ENCODE data around the gene DVL2. TPM values are rescaled to one million over a fixed set of nuclear protein-coding genes. Genes with fewer than 3 reads are reported as not detected.

The DVL2 gene
- total and polyA plus RNA-seq, 4 donors = 3.4 to 24.5 (median 11.3) TPM

DNA sequence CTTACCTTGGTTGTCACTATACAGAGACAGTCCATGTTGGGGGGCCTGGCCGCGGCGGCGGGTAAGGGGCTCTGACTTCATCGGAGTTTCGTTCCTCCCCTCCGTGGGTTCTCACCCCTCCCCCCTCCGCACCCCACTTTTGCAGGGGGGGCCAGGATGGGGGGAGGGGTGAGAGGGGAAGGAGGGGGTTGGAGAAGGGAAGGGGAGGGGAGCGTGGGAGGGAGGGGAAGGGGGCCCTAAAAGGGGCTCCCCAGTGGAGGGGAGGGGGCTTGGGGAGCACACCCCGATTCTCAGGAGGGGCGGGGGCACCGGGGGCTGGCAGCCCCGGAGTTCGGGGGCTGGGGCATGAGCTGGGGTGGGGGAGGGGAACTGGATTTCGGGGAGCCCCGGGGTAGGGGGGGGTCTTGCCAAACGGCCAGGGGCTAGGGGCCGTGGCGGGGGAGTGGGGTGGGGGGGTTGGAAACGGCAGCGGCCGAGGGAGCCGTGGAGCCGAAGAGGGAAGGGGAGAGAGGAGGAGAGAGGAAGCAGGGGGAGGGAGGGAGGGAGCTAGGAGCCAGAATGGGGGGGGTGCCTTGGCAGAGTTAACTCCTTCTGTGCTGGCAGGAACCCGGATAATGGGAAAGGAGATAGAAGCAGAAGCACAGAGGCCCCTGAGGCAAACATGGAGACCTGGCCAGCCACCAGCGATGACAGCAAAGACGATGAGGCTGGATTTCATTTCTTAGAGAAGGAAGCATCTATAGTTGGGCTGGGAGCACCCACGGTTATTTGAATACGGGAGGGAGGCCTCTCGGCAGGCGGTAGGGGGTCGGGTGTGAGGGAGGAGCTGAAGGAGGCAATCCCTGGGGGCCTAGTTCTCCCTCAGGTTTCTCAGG is 17.0 kb downstream of the DVL2 start:
- no peaks in the 10 kb centered on the region for H3K9me3 ChIP-seq (ENCODE audit: control insufficient read depth in 4 of 4, low read length in 3 of 4)
- peak overlapping the region in 1 of 3 donors; percentile 33 for H3K4me3 ChIP-seq (ENCODE audit: low read depth in 1 of 3, low read length in 3 of 3)
- no peaks in the 10 kb centered on the region for H3K27me3 ChIP-seq (ENCODE audit: control insufficient read depth in 4 of 4, insufficient read depth in 4 of 4, low read length in 3 of 4)
- 18% methylated on average over 32 of the region's 32 CpGs for WGBS
- H3K36me3 ChIP-seq (ENCODE audit: control insufficient read depth in 4 of 4, insufficient read depth in 3 of 4, low read depth in 1 of 4, low read length in 3 of 4) = peaks cover 0 to 15% (median 7%) of the 10 kb centered on the region in 4 donors
- DNase-seq (ENCODE audit: low spot score) = no peak
- H3K9ac ChIP-seq (ENCODE audit: low read depth in 1 of 2, low read length in 2 of 2) = no peak overlapping the region
- TF ChIP-seq, protein P1, sequence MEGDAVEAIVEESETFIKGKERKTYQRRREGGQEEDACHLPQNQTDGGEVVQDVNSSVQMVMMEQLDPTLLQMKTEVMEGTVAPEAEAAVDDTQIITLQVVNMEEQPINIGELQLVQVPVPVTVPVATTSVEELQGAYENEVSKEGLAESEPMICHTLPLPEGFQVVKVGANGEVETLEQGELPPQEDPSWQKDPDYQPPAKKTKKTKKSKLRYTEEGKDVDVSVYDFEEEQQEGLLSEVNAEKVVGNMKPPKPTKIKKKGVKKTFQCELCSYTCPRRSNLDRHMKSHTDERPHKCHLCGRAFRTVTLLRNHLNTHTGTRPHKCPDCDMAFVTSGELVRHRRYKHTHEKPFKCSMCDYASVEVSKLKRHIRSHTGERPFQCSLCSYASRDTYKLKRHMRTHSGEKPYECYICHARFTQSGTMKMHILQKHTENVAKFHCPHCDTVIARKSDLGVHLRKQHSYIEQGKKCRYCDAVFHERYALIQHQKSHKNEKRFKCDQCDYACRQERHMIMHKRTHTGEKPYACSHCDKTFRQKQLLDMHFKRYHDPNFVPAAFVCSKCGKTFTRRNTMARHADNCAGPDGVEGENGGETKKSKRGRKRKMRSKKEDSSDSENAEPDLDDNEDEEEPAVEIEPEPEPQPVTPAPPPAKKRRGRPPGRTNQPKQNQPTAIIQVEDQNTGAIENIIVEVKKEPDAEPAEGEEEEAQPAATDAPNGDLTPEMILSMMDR (IDR thresholded peaks at IDR 0.05; ENCODE audit: low read depth, low read length, missing input control) = no peak
- TF ChIP-seq RAD21 (IDR thresholded peaks at IDR 0.05) = no peak
- TF ChIP-seq HNF4G (IDR thresholded peaks at IDR 0.05) = no peak
- TF ChIP-seq YY1 (IDR thresholded peaks at IDR 0.05) = no peak
- no peak for TF ChIP-seq HNF4A (conservative IDR thresholded peaks at IDR 0.05)
- TF ChIP-seq EGR1 (IDR thresholded peaks at IDR 0.05; ENCODE audit: low read depth in 2 of 2) = no peak
- no peak for TF ChIP-seq SP1 (IDR thresholded peaks at IDR 0.05)
- TF ChIP-seq, protein P2, sequence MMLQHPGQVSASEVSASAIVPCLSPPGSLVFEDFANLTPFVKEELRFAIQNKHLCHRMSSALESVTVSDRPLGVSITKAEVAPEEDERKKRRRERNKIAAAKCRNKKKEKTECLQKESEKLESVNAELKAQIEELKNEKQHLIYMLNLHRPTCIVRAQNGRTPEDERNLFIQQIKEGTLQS (IDR thresholded peaks at IDR 0.05) = no peak
- TF ChIP-seq TAF1 (conservative IDR thresholded peaks at IDR 0.05) = no peak
- TF ChIP-seq, protein P3, sequence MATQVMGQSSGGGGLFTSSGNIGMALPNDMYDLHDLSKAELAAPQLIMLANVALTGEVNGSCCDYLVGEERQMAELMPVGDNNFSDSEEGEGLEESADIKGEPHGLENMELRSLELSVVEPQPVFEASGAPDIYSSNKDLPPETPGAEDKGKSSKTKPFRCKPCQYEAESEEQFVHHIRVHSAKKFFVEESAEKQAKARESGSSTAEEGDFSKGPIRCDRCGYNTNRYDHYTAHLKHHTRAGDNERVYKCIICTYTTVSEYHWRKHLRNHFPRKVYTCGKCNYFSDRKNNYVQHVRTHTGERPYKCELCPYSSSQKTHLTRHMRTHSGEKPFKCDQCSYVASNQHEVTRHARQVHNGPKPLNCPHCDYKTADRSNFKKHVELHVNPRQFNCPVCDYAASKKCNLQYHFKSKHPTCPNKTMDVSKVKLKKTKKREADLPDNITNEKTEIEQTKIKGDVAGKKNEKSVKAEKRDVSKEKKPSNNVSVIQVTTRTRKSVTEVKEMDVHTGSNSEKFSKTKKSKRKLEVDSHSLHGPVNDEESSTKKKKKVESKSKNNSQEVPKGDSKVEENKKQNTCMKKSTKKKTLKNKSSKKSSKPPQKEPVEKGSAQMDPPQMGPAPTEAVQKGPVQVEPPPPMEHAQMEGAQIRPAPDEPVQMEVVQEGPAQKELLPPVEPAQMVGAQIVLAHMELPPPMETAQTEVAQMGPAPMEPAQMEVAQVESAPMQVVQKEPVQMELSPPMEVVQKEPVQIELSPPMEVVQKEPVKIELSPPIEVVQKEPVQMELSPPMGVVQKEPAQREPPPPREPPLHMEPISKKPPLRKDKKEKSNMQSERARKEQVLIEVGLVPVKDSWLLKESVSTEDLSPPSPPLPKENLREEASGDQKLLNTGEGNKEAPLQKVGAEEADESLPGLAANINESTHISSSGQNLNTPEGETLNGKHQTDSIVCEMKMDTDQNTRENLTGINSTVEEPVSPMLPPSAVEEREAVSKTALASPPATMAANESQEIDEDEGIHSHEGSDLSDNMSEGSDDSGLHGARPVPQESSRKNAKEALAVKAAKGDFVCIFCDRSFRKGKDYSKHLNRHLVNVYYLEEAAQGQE (IDR thresholded peaks at IDR 0.05) = no peak
- no peak for TF ChIP-seq GABPA (IDR thresholded peaks at IDR 0.05 in 1 of 2, conservative IDR thresholded peaks at IDR 0.05 in 1 of 2)
- TF ChIP-seq, protein P4, sequence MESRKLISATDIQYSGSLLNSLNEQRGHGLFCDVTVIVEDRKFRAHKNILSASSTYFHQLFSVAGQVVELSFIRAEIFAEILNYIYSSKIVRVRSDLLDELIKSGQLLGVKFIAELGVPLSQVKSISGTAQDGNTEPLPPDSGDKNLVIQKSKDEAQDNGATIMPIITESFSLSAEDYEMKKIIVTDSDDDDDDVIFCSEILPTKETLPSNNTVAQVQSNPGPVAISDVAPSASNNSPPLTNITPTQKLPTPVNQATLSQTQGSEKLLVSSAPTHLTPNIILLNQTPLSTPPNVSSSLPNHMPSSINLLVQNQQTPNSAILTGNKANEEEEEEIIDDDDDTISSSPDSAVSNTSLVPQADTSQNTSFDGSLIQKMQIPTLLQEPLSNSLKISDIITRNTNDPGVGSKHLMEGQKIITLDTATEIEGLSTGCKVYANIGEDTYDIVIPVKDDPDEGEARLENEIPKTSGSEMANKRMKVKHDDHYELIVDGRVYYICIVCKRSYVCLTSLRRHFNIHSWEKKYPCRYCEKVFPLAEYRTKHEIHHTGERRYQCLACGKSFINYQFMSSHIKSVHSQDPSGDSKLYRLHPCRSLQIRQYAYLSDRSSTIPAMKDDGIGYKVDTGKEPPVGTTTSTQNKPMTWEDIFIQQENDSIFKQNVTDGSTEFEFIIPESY (IDR thresholded peaks at IDR 0.05) = no peak
- H3K4me1 ChIP-seq (ENCODE audit: control insufficient read depth in 4 of 4, insufficient read depth in 4 of 4, low read length in 3 of 4) = peaks cover 14 to 51% (median 41%) of the 10 kb centered on the region in 4 donors
- no peak overlapping the region for H3K27ac ChIP-seq (ENCODE audit: low read depth in 1 of 2, low read length in 2 of 2)
